GM12878 (cell line): Measurements from ENCODE around the gene SMG9. TPM values are rescaled to one million over a fixed set of nuclear protein-coding genes. Genes with fewer than 3 reads are reported as not detected.

ENCODE experiments used
- EGR1 ChIP-seq, 2 experiments: IDR thresholded peaks; 1 replicate in 1 of 2; 2 replicates in 1 of 2; pipeline ENCODE4 v1.6.1; 2011 to 2012; ENCODE audit warnings: low read depth in 2 of 2, low read length in 2 of 2, borderline replicate concordance in 1 of 2, mild to moderate bottlenecking in 1 of 2, moderate library complexity in 1 of 2
- ZBTB40 ChIP-seq: fragments of 450-650 bp; IDR thresholded peaks from 2 replicates; pipeline ENCODE4 v1.6.1; 2016; ENCODE audit warnings: mild to moderate bottlenecking, moderate library complexity, borderline replicate concordance
- ZNF687 ChIP-seq: fragments of 450-650 bp; IDR thresholded peaks from 2 replicates; pipeline ENCODE4 v1.6.1; 2017; ENCODE audit warnings: mild to moderate bottlenecking, moderate library complexity
- polyA plus RNA-seq, 11 experiments: library from polyadenylated mRNA; depleted of rRNA in 4 of 11; unstranded in 6 of 11; stranded (reverse) in 5 of 11; fragments of >200 nt; fragmentation: Nextera tagmentation in 4 of 11; fragmentation: Illumina TruSeq in 1 of 11; extraction: Ambion mirVana in 4 of 11; extraction: Trizol in 1 of 11; gene quantifications; 1 replicate in 1 of 11; 2 replicates in 10 of 11; pipeline versions ENCODE4 v1.2.1 to v1.2.3, GENCODE V29; 2011 to 2016; ENCODE audit warnings: inconsistent platforms in 2 of 11, missing spikeins in 2 of 11, low read depth in 1 of 11
- total RNA-seq, 4 experiments: library from RNA; depleted of rRNA in 3 of 4; stranded (reverse); fragments of >200 nt in 3 of 4; fragmentation: Illumina TruSeq in 1 of 4; extraction: Trizol in 1 of 4; gene quantifications; 2 replicates each; pipeline versions ENCODE4 v1.2.1 to v1.2.3, GENCODE V29; 2013 to 2021

Gene SMG9
- total and polyA plus RNA-seq, 10 of the 15 experiments (the other 5 are each of a cell fraction or from before 2014, with no cell fraction given): 0.69 to 52.2 (median 28.1) TPM

- TF ChIP-seq ZBTB40 (no peak), EGR1 (IDR thresholded peaks at IDR 0.05; ENCODE audit: borderline replicate concordance in 1 of 2, low read depth in 2 of 2, low read length in 2 of 2) (no peak), ZNF687 (no peak)
Measured at GRCh38 chr19:43748685-43749084, 6.1 kb downstream of the SMG9 start (continued).
